NCI-H2107 treated with DMSO at 0.1 percent for 48 hours (cell line): Measurements from ENCODE around the gene CD300H.

ENCODE experiments used
- DNase-seq: peaks from one replicate; lab custom pipeline; 2025; ENCODE audit not compliant: unreplicated experiment; lab: John Stamatoyannopoulos, UW

Gene CD300H

DNA sequence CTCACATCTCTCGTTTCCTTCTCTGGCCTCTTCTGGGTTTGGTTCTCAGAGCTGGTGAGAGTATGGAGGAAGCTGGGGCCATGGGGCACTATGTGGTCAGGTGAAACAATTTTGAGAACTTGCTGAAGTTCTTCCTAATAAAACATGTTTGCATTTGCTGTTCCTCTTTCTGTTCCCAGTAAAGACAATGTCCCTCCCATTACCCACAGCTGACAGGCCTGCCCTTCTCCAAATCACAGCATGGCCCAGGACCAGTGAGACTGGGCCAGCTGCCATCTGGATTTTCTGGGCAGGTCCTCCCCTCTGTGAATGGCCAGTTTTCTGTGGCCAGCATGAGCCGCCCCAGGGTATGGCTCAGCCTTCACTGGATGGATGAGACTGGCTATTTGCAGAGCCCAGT is at the start of gene CD300H:
Gene CD300H (minus strand): TSS at position 113 of the 400 bp plus-strand sequence.
- no peak for DNase-seq

DNA sequence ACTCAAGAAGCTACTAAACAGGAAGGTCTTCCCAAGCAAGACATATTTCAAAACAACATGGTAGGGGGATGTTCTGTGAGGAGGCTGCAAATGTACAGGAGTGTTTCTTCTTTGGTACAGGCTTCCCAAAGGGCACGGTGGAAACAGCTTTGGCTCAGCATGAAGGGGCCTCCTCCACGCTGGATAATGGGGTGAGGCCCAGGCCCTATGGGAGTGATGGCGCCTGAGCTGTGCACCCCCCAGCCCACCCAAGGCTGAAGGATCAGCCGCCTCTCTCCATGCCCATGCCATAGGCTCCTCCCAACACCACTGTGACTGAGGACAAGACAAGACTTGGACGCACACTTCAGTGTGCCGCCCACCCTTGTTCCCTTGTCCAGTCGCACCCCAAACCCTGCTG is 49.4 kb upstream of the CD300H start:
- DNase-seq: no peak

DNA sequence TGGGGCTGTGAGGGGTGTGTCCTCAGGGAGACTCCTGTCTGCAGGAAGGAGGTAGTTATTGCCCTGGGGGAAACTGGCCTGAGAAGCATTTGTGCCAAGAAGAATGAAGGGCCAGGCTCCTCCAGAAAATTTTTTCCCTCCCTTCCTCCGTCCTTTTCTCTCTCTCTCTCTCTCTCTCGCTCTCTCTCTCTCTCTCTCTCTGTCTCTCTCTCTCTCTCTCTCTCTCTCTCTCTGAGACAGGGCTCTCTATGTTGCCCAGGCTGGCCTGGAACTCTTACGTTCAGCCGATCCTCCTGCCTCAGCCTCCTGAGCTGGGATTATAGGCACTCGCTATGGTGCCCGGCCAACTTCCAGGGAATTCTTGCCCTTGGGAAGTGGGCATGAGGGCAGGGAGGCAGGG is 44.7 kb upstream of the CD300H start:
- DNase-seq: no peak

- no peak for DNase-seq
These were observed 42.8 kb upstream of the CD300H start for GRCh38 chr17:74610108-74610507.

GRCh38 chr17:74608511-74608910 is 41.2 kb upstream of the CD300H start:
- DNase-seq: no peak

GRCh38 chr17:74607221-74607620 is 39.9 kb upstream of the CD300H start:
- DNase-seq: no peak

DNA sequence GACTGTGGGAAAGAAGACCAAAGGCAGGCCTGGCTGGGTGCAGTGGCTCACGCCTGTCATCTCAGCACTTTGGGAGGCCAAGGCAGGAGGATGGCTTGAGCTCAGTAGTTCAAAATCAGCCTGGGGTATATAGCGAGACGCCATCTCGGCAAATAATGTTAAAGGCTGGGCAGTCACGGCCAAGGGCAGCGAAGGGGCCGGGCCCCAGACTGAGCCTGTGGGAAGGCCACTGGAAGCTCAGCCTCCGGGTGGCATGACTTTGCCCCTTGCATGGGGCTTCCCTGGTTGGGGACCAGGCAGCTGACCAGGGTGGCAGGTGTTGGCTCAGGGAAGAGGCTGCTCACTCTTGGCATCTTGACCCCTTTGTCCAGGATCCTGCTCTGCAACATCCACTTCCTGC is 38.7 kb upstream of the CD300H start:
- DNase-seq: no peak

- DNase-seq: no peak
These were observed 38.1 kb upstream of the CD300H start for GRCh38 chr17:74605361-74605760.

DNA sequence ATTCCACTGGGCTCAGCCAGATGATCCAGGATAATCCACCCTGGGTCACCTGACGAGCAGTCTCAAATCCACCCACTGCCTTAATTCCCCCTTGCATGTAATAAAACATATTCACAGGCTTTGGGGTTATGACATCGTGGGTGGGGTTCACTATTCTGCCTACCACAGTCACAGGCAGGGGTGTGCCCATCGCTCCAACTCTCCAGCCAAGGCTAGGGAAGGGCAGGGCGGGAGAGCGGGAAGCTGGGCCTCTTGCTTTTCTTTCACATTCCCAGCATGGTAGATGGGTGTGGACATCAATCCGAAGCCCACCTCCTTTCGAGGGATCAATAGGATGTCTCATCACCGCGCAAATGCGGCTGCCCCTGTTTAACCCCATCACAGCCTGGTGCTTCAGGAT is 37.5 kb upstream of the CD300H start:
- no peak for DNase-seq

DNA sequence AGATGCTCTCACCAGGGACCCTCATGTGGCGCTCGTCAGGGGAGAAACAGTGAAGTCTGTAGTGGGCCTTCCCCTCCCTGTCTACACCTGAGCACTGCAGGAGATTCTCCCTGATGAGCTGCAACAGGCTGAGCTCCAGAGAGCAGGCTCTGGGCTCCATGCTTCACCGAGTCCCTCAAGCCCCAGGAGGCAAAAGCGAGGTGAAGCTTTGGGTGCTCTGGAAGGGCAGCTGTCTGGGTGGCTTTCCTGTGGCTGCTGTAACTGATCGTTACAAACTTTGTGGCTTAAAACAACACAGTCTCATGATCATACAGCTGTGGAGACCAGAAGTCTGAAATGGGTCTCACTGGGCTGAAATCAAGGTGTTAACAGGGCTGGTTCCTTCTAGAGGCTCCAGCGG is 36.9 kb upstream of the CD300H start:
- DNase-seq: no peak

DNA sequence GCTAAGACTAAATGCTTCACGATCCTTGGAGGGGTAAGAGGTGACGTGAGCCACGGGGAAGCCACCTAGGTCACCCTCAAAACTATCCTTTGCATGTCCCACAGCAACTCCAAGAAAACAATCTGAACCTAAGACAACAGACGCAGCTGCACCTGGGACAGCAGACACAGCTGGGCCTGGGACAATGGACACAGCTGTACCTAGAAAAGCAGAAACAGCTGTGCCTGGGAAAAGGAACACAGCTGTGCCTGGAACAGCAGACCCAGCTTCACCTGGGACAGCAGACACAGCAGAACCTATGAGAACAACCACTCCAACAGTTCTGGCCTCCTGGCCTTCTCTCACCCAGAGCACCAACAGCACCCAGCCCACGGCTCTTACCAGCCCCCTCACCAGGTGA is 36.4 kb upstream of the CD300H start:
- no peak for DNase-seq

DNA sequence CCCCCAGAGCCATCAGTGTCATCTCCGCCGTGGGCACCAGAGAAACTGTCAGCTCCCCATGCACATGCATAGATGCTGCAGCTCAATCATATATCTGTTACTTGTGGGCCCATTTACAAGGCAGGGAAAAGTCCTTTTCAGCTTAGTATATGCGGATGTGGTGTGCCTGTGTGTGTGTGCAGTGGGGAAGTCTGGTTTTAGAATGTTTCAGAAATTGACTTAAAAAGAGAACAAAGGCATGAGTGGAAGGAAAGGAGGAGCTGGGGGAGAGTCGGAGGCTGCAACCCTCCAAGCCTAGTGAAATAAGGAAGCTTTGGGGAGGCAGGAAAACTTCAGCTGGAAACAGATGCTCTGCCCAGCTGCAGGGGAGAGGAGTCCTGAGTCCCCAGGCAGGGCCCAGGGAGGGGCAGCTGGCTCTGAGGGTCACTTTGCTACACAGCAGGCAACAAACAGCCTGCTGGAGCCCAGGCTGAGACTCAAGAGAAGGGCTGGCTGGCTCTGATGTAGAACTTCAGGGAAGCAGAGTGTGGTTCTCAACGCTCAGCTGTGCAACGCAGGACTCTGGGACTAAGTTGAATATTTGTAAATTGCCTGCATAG is 35.8 kb upstream of the CD300H start:
- DNase-seq: no peak

DNA sequence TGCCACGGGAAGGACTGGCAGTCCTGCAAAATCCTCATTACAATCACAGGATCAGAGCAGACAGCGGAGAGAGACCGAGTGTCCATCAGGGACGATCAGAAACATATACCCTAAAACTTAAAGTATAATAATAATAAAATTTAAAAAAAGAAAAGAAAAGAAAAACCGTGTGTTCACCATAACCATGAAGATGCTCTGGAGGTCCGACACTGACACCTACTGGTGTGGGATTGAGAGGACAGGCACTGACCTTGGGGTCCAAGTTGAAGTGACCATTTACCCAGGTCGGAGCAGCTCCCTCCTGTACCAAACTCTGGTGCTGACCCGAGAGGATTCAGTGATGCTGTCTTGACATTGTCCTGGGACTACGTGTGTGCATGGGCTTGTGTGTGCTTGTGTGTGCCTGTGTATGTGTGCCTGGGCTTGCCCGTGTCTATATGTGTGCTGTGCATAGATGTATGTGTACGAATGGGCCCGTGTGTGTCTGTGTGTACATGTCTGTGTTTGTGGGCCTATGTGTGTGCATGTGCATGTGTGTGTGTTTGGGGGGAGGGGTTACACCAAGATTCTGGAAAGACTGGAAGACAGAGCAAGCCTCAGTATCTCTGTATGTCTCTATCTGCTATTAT is 34.7 kb upstream of the CD300H start:
- DNase-seq: peak; percentile 14

DNA sequence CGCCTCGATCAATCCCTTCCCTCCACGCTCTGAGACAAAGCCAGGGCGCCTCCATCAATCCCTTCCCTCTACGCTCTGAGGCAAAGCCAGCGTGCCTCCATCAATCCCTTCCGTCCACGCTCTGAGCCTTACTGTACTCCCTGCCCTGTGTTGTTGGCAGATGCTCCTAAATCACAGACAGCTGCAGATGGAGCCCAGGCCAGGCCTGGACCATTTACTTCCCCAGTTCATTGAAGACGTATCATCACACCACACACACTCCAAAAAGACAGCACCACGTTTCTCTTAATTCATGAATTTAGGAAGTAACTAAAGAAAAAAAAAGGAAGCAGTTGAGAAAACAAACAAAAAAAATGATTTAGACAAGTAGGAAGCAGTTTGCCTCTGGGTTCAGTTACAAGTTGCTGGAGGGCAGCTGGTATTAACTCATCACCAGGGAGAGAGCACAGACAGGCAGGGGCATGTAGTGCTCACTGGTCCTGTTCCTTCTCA is 32.2 kb upstream of the CD300H start:
- no peak for DNase-seq

- no peak for DNase-seq
These were observed 31.7 kb upstream of the CD300H start for GRCh38 chr17:74599023-74599399.

DNA sequence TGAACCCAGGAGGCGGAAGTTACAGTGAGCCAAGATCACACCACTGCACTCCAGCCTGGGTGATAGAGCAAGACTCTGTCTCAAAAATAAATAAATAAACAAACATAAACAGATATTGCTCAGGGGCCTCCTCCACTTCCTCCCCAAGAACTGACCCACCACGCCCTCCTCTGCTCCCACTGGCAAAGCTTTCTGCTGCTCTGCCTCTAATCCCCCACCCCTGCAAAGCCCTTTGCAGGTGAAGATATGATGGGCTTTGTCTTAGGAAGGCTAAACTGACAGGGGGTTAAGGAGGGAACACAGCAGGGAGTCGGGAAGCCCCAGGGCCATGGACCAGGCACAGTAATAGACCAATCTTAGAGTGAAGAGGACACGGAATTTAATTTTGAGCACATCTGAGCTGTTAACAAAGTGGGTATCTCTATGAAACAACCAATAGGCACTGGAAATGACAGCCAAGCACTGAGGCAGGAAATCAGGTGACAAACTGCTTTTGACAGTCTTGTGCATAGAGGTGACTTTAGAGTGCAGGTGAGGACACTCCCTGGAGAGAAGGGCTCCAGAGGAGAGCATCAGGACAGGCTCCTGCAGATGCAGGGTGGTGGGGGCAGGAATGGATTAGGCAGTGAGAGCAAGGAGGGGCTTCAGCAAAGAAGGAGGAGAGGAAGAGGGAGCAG is 31.2 kb upstream of the CD300H start:
- no peak for DNase-seq

DNA sequence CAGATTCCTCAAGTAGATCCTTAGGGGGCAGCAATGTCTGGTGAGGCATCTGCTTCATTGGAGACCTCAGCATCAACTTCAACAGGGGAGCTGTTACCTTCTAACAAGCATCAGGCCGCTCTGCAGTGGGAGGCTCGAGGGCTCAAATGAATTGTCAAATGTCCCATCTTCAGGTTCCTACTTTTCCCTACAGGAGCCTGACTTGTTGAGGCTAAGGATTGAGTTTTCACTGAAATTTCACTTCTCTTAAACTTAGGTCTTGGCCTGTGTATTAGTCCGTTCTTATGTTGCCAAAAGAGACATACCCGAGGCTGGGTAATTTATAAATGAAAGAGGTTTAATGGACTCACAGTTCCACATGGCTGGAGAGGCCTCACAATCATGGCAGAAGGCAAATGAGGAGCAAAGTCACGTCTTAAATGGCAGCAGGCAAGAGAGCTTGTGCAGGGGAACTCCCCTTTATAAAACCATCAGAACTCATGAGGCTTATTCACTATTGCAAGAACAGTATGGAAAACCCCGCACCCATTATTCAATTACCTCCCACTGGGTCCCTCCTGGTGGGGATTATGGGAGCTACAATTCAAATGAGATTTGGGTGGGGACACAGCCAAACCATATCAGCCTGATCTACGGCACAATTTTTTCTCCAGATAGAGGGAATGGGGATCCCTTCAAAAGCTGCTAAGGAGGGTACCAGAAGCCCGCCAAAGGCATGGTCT is 29.9 kb upstream of the CD300H start:
- no peak for DNase-seq

- no peak for DNase-seq
These were observed 27.9 kb upstream of the CD300H start for GRCh38 chr17:74595037-74595750.

DNA sequence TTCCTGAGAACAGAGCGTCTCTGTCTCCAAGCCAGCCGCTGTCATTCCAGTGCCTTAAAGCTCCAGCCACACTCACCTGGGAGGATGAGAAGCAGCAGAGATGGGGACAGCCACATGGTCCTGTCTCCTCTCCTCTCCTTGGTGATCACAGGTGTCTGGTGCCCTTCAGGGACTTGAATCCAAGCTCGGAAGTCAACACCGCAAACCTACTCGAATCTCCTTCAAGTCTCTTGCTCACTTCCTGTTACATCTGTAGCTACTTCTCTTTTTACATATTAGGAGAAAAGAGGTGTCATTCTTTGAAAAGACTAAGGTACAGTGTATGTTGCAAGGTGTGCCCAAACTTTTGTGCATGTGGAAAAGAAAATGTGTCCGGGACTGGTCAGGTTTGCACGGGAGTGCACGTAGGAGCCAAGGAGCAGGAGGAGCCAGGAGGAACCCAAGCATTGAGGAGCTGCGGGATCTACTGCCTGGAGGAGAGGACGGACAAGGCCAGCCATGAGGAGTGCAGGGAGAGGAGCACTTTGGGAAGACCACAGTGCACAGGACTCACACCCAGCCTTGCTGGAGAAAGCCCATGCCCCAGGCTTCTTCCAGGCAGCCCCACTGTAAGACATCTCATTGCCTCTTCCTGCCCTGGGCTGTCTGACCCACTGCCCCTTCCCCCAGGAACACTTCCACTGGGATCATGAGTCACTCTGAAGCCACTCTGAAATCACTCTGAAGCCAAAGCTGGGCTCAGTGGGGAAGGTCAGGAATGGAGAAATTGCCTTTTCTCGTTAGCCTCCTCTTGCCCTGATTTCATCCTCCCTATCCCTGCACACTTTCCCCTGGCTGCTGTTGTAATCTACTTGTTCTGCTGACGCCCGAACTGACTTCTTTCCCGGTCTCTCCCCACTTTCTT is 25.0 kb upstream of the CD300H start, which contains the start of gene CD300LD:
Gene CD300LD (minus strand): TSS at position 197 of the 904 bp plus-strand sequence. CDS start 81 bp downstream, at position 116.
- no peak for DNase-seq

- no peak for DNase-seq
These were observed 24.2 kb upstream of the CD300H start for GRCh38 chr17:74591503-74591902.
